Muscle layer of duodenum (tissue), 2 donors: ENCODE data around the gene MS4A1.
"Not testable (repeated sequence)": the region's sequence is repeated elsewhere in the genome, so short reads cannot be mapped to it uniquely, and the experiment has no call there.

Experiments
- H3K27ac ChIP-seq: one replicate; pipeline ENCODE4 v1.7.0; 2013; ENCODE audit warnings: mild to moderate bottlenecking, low read length
- H3K27me3 ChIP-seq: one replicate; pipeline ENCODE4 v1.7.0; 2013; ENCODE audit warnings: low read depth, mild to moderate bottlenecking, control low read depth, low read length
- H3K36me3 ChIP-seq, 2 donors: one replicate each; pipeline ENCODE4 v1.7.0; 2013; ENCODE audit warnings: low read length in 2 of 2, control low read depth in 1 of 2, mild to moderate bottlenecking in 1 of 2; ENCODE audit not compliant: insufficient read depth in 2 of 2, control insufficient read depth in 1 of 2
- H3K4me1 ChIP-seq, 2 donors: one replicate each; pipeline ENCODE4 v1.7.0; 2013; ENCODE audit warnings: low read length in 2 of 2, mild to moderate bottlenecking in 2 of 2, control low read depth in 1 of 2, moderate library complexity in 1 of 2; ENCODE audit not compliant: insufficient read depth in 2 of 2, control insufficient read depth in 1 of 2
- H3K4me3 ChIP-seq, 2 donors: one replicate each; pipeline ENCODE4 v1.7.0; 2013; ENCODE audit warnings: low read length in 2 of 2, low read depth in 1 of 2, mild to moderate bottlenecking in 1 of 2
- H3K9me3 ChIP-seq, 2 donors: one replicate each; pipeline ENCODE4 v1.7.0; 2013; ENCODE audit warnings: low read length in 2 of 2, control low read depth in 1 of 2, mild to moderate bottlenecking in 1 of 2; ENCODE audit not compliant: control insufficient read depth in 1 of 2
- donor health status: healthy.

The MS4A1 gene

DNA sequence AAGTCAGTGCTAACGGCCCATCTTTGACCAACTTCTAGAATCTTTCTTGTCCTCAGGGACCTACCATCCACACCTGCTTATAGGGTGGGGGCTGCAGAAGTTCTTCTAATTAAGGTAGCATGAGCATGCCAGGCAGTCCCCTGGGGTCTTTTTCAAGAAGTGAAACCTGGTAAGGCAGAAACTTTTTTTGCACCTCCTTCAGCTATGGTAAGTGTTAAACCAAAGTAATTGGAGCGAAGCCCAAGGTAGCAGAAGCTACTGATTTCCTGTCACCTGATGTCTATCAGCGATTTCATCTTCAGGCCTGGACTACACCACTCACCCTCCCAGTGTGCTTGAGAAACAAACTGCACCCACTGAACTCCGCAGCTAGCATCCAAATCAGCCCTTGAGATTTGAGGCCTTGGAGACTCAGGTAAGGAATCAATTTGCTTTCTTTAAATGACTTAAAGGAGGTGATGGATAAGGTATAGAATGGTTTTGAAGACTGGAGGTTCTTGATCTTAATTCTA is at the start of gene MS4A1:
Gene MS4A1, plus strand, starts transcription at position 317 of the 512 bp plus-strand sequence. CDS start 6,528 bp downstream, outside the sequence.
- Histone ChIP-seq H3K27ac (no peak within 1 kb of the TSS), H3K4me1 (no peaks in the 10 kb centered on the region), H3K27me3 (no peaks in the 10 kb centered on the region), H3K36me3 (no peaks in the 10 kb centered on the region), H3K4me3 (no peak within 1 kb of the TSS), H3K9me3 (no peaks in the 10 kb centered on the region)

DNA sequence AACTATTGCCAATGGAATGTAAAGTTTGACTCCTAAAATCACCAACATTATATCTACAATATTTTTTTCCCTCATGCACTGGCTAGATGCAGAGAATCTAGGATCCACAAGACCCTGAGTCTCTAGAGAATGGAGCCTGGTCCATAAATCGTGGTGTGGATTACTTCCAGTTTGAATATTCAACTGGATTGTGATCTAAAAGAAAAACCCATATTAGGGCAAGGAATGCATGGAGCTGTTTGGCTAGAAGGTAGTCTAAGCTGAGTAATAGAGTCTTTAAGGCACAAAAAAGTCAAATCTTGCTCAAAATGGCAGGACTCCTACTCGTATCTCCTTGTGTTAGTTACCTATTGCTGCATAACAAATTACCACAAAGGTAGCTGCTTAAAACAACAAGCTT is 35.6 kb upstream of the MS4A1 start:
- no peak overlapping the region for H3K4me3 ChIP-seq
- H3K4me1 ChIP-seq: no peaks in the 10 kb centered on the region
- no peaks in the 10 kb centered on the region for H3K9me3 ChIP-seq
- no peaks in the 10 kb centered on the region for H3K27me3 ChIP-seq
- H3K27ac ChIP-seq: no peak overlapping the region
- no peaks in the 10 kb centered on the region for H3K36me3 ChIP-seq

GRCh38 chr11:60422609-60423008 is 33.0 kb upstream of the MS4A1 start:
- Histone ChIP-seq H3K9me3 (no peaks in the 10 kb centered on the region), H3K36me3 (no peaks in the 10 kb centered on the region), H3K27ac (no peak overlapping the region), H3K27me3 (no peaks in the 10 kb centered on the region), H3K4me3 (no peak overlapping the region), H3K4me1 (no peaks in the 10 kb centered on the region)

DNA sequence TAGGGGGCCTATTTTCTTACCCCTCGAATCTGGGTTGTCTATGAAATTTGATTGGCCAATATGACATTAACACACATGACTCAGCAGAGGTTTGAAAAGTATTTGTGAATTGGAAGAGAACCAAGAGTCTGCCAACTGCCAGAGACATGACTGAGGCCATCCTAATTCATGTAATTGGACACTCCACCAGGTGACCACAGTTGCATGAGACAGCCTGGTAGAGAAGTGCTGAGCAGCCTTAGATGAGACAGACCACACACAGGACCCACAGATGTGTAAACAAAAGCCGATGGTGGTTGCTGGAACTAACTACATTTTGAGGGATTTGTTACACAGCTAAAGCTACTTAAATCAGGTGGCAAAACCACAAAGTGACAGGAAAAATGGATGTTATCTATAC is 27.1 kb upstream of the MS4A1 start:
- Histone ChIP-seq H3K4me3 (no peak overlapping the region), H3K9me3 (no peaks in the 10 kb centered on the region), H3K27me3 (no peaks in the 10 kb centered on the region), H3K27ac (no peak overlapping the region), H3K36me3 (no peaks in the 10 kb centered on the region), H3K4me1 (no peaks in the 10 kb centered on the region)

DNA sequence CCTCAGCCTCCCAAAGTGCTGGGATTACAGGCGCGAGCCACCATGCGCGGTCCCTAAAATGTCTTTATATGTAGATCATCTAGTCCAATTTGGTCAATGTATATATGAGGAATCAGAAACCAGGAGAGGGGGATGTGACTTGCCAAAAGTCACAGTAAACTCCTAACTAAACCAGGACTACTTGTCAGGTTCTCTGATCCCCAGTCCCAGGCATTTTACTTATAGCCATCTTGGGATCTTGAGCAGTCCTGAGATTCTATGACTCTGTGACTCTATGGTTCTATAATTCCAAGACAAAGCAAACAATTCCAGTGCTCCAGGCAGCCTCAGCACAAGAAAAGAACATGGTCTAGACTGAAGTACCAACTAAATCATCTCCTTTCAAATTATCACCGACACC is 26.4 kb upstream of the MS4A1 start, which contains the start of gene MS4A5:
Gene MS4A5, plus strand, starts transcription at position 301 of the 400 bp plus-strand sequence. CDS start 103 bp downstream, outside the sequence.
- Histone ChIP-seq H3K36me3 (no peaks in the 10 kb centered on the region), H3K9me3 (no peaks in the 10 kb centered on the region), H3K27me3 (no peaks in the 10 kb centered on the region), H3K27ac (no peak within 1 kb of the TSS), H3K4me3 (no peak within 1 kb of the TSS), H3K4me1 (no peaks in the 10 kb centered on the region)

GRCh38 chr11:60431251-60431650 is 24.4 kb upstream of the MS4A1 start:
- H3K27ac ChIP-seq: no peak overlapping the region
- H3K27me3 ChIP-seq: no peaks in the 10 kb centered on the region

DNA sequence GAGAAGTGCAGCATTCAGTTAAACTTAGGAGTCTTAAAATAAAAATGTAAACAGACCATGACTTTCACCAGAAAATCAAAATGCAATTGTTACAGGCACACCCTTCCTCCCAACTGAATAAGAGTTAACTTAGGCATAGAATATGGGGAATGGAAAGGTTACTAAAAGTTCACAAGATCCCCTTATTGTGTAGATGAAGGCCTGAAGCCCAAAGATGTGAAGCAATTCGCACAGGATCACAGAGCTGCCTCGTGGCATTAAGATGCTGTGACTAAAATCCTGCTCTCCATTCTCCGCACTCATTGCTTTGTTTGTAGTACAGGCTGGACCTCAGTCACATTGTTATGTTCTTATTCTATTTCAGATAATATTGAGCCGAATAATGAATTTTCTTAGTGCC is 22.2 kb upstream of the MS4A1 start:
- Histone ChIP-seq H3K4me3 (no peak overlapping the region), H3K36me3 (no peaks in the 10 kb centered on the region), H3K27ac (no peak overlapping the region), H3K27me3 (no peaks in the 10 kb centered on the region), H3K4me1 (no peaks in the 10 kb centered on the region), H3K9me3 (no peaks in the 10 kb centered on the region)

More at GRCh38 chr11:60431251-60431650, 24.4 kb upstream of the MS4A1 start:
- H3K4me3 ChIP-seq: no peak overlapping the region
- no peaks in the 10 kb centered on the region for H3K36me3 ChIP-seq
- no peaks in the 10 kb centered on the region for H3K4me1 ChIP-seq
- H3K9me3 ChIP-seq: no peaks in the 10 kb centered on the region

- H3K27me3 ChIP-seq: no peaks in the 10 kb centered on the region
- no peaks in the 10 kb centered on the region for H3K9me3 ChIP-seq
- no peaks in the 10 kb centered on the region for H3K4me1 ChIP-seq
- no peaks in the 10 kb centered on the region for H3K36me3 ChIP-seq
- no peak overlapping the region for H3K27ac ChIP-seq
- no peak overlapping the region for H3K4me3 ChIP-seq
These were observed 8.6 kb upstream of the MS4A1 start for GRCh38 chr11:60447070-60447469.

- no peak overlapping the region for H3K27ac ChIP-seq
- H3K4me1 ChIP-seq: no peaks in the 10 kb centered on the region
- H3K9me3 ChIP-seq: no peaks in the 10 kb centered on the region
- H3K4me3 ChIP-seq: no peak overlapping the region
- no peaks in the 10 kb centered on the region for H3K27me3 ChIP-seq
- no peaks in the 10 kb centered on the region for H3K36me3 ChIP-seq
These were observed 7.8 kb upstream of the MS4A1 start for GRCh38 chr11:60447846-60448245.

- H3K27ac ChIP-seq, H3K36me3 ChIP-seq, H3K27me3 ChIP-seq, H3K4me3 ChIP-seq, H3K9me3 ChIP-seq, H3K4me1 ChIP-seq: not testable (repeated sequence)
These were observed 4.5 kb upstream of the MS4A1 start for GRCh38 chr11:60451185-60451584.

GRCh38 chr11:60454212-60454611 is 1.4 kb upstream of the MS4A1 start:
- Histone ChIP-seq H3K4me1 (no peaks in the 10 kb centered on the region), H3K4me3 (no peak overlapping the region), H3K36me3 (no peaks in the 10 kb centered on the region), H3K9me3 (no peaks in the 10 kb centered on the region), H3K27me3 (no peaks in the 10 kb centered on the region), H3K27ac (no peak overlapping the region)

GRCh38 chr11:60457576-60457975 is 1.9 kb downstream of the MS4A1 start:
- no peaks in the 10 kb centered on the region for H3K4me1 ChIP-seq
- no peak overlapping the region for H3K4me3 ChIP-seq
- H3K27me3 ChIP-seq: no peaks in the 10 kb centered on the region
- no peaks in the 10 kb centered on the region for H3K9me3 ChIP-seq
- no peaks in the 10 kb centered on the region for H3K36me3 ChIP-seq
- no peak overlapping the region for H3K27ac ChIP-seq
